Measurements from ENCODE around the gene PAAF1. TPM values are rescaled to one million over a fixed set of nuclear protein-coding genes. Genes with fewer than 3 reads are reported as not detected.
A peak's percentile ranks its signal among the peaks of the same experiment; 100 is the strongest.

The PAAF1 gene
- total and polyA plus RNA-seq, 2 of the 13 experiments (the other 11 are each of a cell fraction or from before 2014, with no cell fraction given), result 13.5 to 28.8 TPM

GRCh38 chr11:73949246-73949645 is 72.4 kb downstream of the PAAF1 start:
- H3K27ac ChIP-seq (ENCODE audit: extremely low read length, insufficient read depth, low read length), result no peak overlapping the region
- H4K20me1 ChIP-seq (ENCODE audit: insufficient read depth, low read length), result 0 out of 2 replicates have a peak, but pooled peaks cover 3% of the 10 kb centered on the region
- no peak for FAIRE-seq
- H3K4me3 ChIP-seq (replicated peaks in 1 of 3; ENCODE audit: insufficient read depth in 1 of 3, low read depth in 2 of 3, low read length in 3 of 3), result no peak overlapping the region
- no TSS peak for BruUV-seq (replicated peaks)
- DNase-seq (ENCODE audit: low spot score), result no peak
- peaks cover 11% of the 10 kb centered on the region for H3K79me2 ChIP-seq (ENCODE audit: insufficient read depth, low read length)
- H3K27me3 ChIP-seq (ENCODE audit: control insufficient read depth in 1 of 2, insufficient read depth in 2 of 2, low read length in 2 of 2), result no peaks in the 10 kb centered on the region; a peak in 1 of 5 replicates
- in situ Hi-C loops (cut with HindIII; ENCODE audit: extremely low pct_ligation_motif_present, low pct_unique_long_range_greater_than_20kb), result no loop called here
- H3K4me2 ChIP-seq (ENCODE audit: low read depth, low read length), result no peak overlapping the region; the same call in 1 of the 2 replicates
- no peak overlapping the region for H2AFZ ChIP-seq (ENCODE audit: low read length)
- intact Hi-C loops (cut with micrococcal nuclease; ENCODE audit: unreplicated experiment), result no loop called here
- ChIA-PET POLR2A (no interaction called here), CTCF (ENCODE audit: low intra/inter-chr PET ratio, low total read pairs) (no interaction called here)
- H3K9me3 ChIP-seq (ENCODE audit: low read length), result no peaks in the 10 kb centered on the region
- 89% methylated on average over 4 of the region's 4 CpGs for WGBS (ENCODE audit: low lambda C conversion rate)
- H3K36me3 ChIP-seq (replicated peaks in 1 of 2; ENCODE audit: control insufficient read depth in 1 of 2, insufficient read depth in 2 of 2, low read length in 2 of 2), result peaks cover 0 to 7% of the 10 kb centered on the region in 2 experiments; a peak in 2 of 5 replicates
- H3K9ac ChIP-seq (ENCODE audit: insufficient read depth, low read depth, low read length), result no peak overlapping the region
- peaks cover 49% of the 10 kb centered on the region for H3K4me1 ChIP-seq (ENCODE audit: insufficient read depth, low read length)
- TF ChIP-seq FOXJ3 (CRISPR knock-in tag; IDR thresholded peaks at IDR 0.05; ENCODE audit: borderline replicate concordance) (no peak), ZNF253 (CRISPR knock-in tag; IDR thresholded peaks at IDR 0.05; ENCODE audit: borderline replicate concordance) (no peak), ZNF687 (CRISPR knock-in tag; IDR thresholded peaks at IDR 0.05) (peak; percentile 32)
- no peak for ATAC-seq

DNA sequence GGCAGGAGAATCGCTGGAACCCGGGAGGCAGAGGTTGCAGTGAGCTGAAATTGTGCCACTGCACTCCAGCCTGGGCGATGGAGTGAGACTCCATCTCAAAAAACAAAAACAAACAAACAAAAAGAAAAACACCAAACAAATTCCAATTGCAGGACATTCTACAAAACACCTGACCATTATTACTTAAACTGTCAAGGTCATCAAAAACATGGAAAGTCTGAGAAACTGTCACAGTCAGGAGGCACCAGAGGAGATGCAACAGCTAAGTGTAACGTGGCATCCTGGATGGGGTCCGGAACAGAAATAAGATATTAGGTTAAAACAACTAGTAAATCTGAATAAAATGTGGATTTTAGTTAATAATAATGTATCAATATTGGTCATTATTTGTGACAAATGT is 73.1 kb downstream of the PAAF1 start:
- no peak for ATAC-seq
- peaks cover 0 to 7% of the 10 kb centered on the region in 2 experiments; a peak in 2 of 5 replicates for H3K36me3 ChIP-seq (replicated peaks in 1 of 2; ENCODE audit: control insufficient read depth in 1 of 2, insufficient read depth in 2 of 2, low read length in 2 of 2)
- DNase-seq (ENCODE audit: low spot score), result no peak
- no peaks in the 10 kb centered on the region; a peak in 1 of 5 replicates for H3K27me3 ChIP-seq (ENCODE audit: control insufficient read depth in 1 of 2, insufficient read depth in 2 of 2, low read length in 2 of 2)
- H3K9ac ChIP-seq (ENCODE audit: insufficient read depth, low read depth, low read length), result no peak overlapping the region
- in situ Hi-C loops (cut with HindIII; ENCODE audit: extremely low pct_ligation_motif_present, low pct_unique_long_range_greater_than_20kb), result loop anchor here (25.0 kb wide), 1 partner anchor 212 kb away; the partner anchor contains the start of genes C2CD3 and PPME1
- FAIRE-seq, result no peak
- H3K4me2 ChIP-seq (ENCODE audit: low read depth, low read length), result peak overlapping the region; percentile 80; the same call in 1 of the 2 replicates
- intact Hi-C loops (cut with micrococcal nuclease; ENCODE audit: unreplicated experiment), result no loop called here
- POLR2A ChIA-PET, result no interaction called here
- WGBS (ENCODE audit: low lambda C conversion rate), result 97% methylated on average over 5 of the region's 5 CpGs
- H2AFZ ChIP-seq (ENCODE audit: low read length), result no peak overlapping the region
- CTCF ChIA-PET (ENCODE audit: low intra/inter-chr PET ratio, low total read pairs), result no interaction called here
- no TSS peak for BruUV-seq (replicated peaks)
- H3K4me3 ChIP-seq (replicated peaks in 1 of 3; ENCODE audit: insufficient read depth in 1 of 3, low read depth in 2 of 3, low read length in 3 of 3), result no peak overlapping the region; a peak in 1 of 6 replicates
- peaks cover 11% of the 10 kb centered on the region for H3K79me2 ChIP-seq (ENCODE audit: insufficient read depth, low read length)
- H3K4me1 ChIP-seq (ENCODE audit: insufficient read depth, low read length), result peaks cover 56% of the 10 kb centered on the region
- no peaks in the 10 kb centered on the region for H3K9me3 ChIP-seq (ENCODE audit: low read length)
- H3K27ac ChIP-seq (ENCODE audit: extremely low read length, insufficient read depth, low read length), result no peak overlapping the region
- H4K20me1 ChIP-seq (ENCODE audit: insufficient read depth, low read length), result 0 out of 2 replicates have a peak, but pooled peaks cover 3% of the 10 kb centered on the region
- TF ChIP-seq PPARG (CRISPR knock-in tag; conservative IDR thresholded peaks at IDR 0.05), result no peak
- TF ChIP-seq ZNF253 (CRISPR knock-in tag; IDR thresholded peaks at IDR 0.05; ENCODE audit: borderline replicate concordance), result no peak
- TF ChIP-seq, protein P1, sequence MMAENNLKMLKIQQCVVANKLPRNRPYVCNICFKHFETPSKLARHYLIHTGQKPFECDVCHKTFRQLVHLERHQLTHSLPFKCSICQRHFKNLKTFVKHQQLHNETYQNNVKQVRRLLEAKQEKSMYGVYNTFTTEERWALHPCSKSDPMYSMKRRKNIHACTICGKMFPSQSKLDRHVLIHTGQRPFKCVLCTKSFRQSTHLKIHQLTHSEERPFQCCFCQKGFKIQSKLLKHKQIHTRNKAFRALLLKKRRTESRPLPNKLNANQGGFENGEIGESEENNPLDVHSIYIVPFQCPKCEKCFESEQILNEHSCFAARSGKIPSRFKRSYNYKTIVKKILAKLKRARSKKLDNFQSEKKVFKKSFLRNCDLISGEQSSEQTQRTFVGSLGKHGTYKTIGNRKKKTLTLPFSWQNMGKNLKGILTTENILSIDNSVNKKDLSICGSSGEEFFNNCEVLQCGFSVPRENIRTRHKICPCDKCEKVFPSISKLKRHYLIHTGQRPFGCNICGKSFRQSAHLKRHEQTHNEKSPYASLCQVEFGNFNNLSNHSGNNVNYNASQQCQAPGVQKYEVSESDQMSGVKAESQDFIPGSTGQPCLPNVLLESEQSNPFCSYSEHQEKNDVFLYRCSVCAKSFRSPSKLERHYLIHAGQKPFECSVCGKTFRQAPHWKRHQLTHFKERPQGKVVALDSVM (CRISPR knock-in tag; IDR thresholded peaks at IDR 0.05), result no peak
- no peak for TF ChIP-seq SP4 (CRISPR knock-in tag; IDR thresholded peaks at IDR 0.05)
- TF ChIP-seq MAFF (IDR thresholded peaks at IDR 0.05; ENCODE audit: low read depth, low read length), result peak; percentile 68
- TF ChIP-seq ZBTB7B (CRISPR knock-in tag; IDR thresholded peaks at IDR 0.05), result no peak
- no peak for TF ChIP-seq ZNF766 (CRISPR knock-in tag; IDR thresholded peaks at IDR 0.05; ENCODE audit: borderline replicate concordance)
- TF ChIP-seq MEIS2 (CRISPR knock-in tag; IDR thresholded peaks at IDR 0.05), result no peak
- peak; percentile 71 to 77 for TF ChIP-seq MAFK (conservative IDR thresholded peaks at IDR 0.05 in 1 of 2, IDR thresholded peaks at IDR 0.05 in 1 of 2; ENCODE audit: low read length in 2 of 2)
- no peak for TF ChIP-seq REXO4 (CRISPR knock-in tag; IDR thresholded peaks at IDR 0.05; ENCODE audit: borderline replicate concordance)
